NCI-H1092 (cell line): Measurements from ENCODE around the gene TULP1.
A peak's percentile ranks its signal among the peaks of the same experiment; 100 is the strongest.

Experiments
- DNase-seq: peaks from one replicate; lab custom pipeline; 2025; lab: John Stamatoyannopoulos, UW

Gene TULP1

DNA sequence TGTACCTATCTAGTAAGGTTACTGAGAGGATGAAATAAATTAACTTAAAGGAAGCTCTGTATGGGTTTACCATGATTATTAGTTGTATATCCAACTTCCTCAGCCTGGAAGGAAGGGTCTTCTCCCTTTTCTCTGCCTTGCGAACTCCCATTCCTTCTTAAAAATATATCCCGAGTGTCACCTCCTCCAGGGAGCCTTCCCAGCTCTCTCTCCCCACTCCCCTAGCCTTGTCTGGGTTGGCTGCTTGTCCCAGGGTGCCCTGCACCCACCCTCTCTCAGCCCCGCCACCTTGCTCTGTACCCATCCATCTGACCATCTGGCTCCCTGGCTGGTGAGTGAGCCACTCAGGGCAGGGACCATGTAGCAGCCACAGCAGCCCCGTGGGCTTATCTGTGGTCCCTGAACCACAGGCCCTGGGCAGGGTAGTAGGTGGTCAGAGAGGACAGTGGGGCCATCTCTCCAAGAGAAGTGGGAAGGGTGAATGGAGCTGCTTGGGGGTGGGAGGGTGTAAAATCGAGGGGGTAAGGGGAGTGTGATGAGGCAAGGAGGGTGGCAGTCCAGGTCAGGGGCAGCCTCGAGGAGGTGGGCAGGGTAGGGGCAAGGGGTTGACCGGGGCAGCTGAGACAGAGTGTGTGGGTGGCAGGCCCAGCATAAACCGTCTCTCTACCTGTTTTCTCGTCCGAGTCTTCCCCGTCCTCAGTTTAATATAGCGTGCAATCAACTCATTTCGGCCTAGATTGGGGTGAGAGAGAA lies 28.6 kb downstream of the TULP1 start:
- DNase-seq = no peak

DNA sequence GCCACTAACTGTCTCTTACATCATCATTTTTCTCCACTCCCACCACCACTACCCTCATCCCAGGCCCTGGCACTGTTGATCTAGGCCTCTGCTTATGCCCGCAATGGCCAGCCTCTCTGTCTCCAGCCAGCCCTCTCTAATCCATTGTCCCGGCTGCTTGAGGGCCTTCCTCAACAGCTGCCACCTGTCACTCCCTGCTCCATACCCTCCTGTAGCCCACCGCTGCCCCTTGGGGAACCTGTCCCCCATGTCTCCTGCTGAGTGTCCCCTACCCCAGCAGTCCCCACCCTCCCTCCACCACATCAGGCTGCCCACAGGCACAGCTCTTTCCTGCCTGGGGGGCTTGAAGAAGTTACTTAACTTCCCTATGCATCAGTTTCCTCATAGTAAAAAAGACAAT lies 29.2 kb downstream of the TULP1 start:
- no peak for DNase-seq

DNA sequence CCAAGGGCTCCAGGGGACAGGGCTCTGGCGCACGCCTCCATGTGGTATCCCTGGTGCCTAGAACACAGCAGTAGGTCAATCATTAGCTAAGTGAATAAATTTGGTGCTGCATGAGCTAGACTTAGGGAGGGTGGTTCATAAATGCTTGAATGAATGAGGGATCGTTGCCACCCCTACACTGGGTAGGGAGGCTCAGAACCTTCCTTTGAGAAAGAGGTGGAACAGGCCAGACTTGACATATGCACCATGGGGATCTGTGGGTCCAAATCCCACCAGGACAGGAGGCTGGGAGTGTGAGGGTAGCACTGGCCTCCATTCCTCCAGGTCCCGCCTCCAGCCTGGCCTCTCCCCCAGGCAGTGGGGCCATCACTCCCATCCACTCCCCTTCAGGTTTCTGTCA lies 29.6 kb downstream of the TULP1 start:
- no peak for DNase-seq

DNA sequence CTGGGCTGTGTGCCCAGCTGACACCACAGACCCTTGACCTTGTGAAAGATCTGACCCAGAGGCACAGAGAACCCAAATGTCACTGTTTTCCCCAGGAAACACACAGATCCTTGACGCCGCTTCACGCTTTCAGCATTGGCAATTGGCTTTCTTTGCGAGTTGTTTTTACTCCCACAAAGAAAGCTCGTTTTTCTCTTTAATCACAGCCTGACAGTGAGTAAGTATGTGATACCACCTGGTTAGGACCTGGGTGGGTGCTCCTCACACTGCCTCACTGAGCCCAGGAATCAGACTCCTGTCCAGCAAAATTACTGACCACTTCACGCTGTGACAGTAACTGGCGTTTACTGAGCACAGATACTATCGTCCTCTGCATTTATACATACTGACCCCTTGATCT lies 31.5 kb downstream of the TULP1 start:
- no peak for DNase-seq

DNA sequence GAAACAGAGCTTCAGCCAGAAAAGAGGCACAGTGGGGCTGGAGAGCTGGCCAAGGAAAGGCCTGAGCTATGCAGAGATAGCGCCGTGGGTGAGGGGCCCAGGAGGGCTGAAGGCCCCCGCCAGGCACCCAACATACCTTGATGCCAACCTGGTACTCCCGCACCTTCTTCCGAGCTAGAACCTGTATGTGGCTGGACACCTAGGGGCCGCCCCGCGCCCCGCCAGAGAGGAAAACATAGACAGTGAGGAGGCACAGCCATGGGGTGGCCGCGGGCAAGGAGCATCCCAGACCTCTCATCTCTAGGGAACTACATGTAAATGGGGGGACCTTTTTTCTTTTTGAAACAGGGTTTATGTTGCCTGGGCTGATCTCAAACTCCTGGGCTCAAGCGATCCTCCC lies 32.5 kb downstream of the TULP1 start:
- no peak for DNase-seq

DNA sequence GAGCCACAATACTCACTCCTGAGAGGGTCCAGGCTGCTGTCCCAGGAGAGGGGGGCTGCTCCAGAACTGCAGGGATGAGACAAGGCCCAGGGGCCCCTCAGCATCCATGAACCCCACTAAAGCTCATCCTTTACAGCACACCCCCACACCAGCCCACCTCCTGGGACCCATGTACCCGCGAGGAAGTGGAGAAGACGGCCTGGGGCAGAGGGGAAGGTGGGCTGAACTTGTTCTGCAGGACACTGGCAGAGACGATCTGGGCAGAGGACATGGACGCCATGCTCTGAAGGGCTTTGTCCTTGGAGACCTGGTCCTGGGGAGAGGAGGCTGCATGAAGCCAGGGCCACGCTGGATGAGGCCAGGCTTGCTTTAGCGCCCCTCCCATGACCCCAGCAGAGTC lies 34.4 kb downstream of the TULP1 start:
- no peak for DNase-seq

DNA sequence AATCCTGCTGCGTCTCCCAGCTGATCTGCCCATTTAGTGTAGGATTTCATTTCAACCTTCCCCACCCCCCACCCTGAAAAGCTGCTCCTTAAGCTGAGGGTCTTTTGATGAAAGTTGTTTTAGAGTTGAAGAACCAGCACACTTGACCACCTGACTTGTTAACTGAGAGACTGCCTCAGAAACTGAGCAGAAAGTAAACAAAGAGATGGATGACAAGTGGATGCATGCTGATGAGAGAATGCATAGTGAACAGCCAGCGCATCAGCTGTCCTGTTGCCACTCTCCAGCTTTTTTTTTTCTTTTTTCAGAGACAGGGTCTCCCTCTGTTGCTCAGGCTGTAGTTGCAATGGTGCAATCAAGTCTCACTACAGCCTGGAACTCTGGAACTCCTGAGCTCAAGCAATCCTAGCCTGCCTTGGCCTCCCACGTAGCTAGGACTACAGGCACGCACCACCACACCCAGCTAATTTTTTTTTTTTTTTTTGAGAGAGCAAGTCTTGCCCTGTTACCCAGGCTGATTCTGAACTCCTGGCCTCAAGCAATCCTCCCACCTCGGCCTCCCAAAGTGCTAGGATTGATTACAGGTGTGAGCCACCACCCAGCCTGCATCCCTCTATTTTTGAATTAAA lies 35.0 kb downstream of the TULP1 start:
- no peak for DNase-seq

DNA sequence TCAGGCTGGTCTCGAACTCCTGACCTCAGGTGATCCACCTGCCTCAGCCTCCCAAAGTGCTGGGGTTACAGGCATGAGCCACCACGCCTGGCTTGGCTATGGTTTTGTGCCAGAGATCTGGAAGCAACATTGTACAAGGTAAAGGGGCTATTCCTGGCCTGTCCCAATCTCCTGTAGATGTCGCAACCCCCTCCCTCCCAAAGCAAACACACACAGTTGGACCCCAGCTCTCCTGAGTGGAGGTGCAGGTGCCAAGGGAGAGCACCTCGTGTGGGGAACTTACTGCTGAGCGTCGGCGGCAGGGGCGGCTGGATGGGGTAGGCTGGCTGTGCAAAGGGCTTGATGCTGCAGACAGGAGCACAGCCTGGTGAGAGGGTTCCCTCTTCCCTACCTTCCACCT lies 35.7 kb downstream of the TULP1 start:
- DNase-seq = no peak

DNA sequence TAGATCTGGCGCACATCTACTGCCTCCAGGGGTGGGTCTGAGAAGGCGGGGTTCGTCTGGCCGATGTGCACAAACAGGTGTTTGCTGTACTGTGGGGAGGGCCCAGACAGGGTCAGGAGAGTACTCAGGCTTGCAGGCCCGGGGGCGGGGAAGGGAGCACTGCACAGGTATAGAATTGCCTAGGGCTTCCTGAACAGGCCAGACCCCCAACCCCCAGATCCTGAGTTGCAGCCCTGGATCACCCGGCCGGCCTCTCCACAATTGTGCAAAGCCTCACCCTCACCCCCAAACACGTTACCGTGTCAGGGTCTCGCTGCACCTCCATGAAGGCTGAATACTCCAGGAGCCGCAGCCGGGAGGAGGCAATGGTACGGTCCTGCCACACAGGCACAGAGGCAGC lies 36.7 kb downstream of the TULP1 start:
- no peak for DNase-seq

DNA sequence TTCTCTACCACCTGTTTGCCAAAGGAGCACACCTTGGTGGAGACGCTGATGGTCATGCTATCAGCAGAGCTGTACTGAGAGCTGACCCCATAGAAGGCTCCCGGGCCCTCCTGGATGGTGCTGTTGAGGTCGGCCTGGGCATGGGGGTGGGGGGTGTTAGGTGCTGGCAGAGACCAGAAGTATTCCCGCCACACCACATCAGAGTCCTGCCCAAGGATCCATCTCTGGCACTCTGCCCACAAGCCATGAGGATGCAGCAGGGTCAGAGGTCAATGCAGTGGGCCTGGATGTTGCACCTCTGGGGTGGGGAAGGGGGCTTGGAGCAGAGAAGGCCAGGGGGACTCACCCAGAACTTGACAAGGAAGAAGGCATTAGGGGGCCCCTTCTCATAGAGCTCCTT lies 37.1 kb downstream of the TULP1 start:
- DNase-seq = no peak

DNA sequence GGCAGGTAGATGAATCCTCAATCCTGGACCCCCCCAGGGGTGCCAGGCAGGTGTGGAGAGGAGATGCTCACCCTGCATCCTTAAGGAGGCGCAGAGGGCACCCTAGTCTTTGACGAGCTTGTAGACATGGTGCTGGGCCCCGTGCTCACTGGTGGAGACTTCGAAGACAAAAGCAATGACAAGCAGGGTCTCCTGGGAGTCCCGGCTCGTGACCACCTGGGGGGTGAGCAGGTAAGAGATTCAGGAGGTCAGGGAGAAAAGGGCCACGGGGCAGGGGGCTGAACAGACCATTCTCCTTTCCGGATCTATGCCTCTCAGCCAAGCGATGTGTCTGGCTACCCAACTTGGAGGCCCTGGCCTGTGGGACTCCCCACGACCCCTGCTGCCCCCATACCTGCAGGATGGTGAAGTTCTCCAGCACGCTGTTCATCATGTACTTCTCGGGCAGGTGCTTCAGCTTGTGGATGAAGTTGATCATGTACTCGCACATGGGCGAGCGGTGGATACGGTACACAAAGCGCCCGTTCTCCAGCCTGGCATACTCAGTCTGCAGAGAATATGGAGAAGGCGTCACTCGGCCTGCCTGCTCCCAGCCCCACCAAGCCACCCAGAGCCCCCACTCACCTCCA lies 37.6 kb downstream of the TULP1 start:
- DNase-seq = no peak

DNA sequence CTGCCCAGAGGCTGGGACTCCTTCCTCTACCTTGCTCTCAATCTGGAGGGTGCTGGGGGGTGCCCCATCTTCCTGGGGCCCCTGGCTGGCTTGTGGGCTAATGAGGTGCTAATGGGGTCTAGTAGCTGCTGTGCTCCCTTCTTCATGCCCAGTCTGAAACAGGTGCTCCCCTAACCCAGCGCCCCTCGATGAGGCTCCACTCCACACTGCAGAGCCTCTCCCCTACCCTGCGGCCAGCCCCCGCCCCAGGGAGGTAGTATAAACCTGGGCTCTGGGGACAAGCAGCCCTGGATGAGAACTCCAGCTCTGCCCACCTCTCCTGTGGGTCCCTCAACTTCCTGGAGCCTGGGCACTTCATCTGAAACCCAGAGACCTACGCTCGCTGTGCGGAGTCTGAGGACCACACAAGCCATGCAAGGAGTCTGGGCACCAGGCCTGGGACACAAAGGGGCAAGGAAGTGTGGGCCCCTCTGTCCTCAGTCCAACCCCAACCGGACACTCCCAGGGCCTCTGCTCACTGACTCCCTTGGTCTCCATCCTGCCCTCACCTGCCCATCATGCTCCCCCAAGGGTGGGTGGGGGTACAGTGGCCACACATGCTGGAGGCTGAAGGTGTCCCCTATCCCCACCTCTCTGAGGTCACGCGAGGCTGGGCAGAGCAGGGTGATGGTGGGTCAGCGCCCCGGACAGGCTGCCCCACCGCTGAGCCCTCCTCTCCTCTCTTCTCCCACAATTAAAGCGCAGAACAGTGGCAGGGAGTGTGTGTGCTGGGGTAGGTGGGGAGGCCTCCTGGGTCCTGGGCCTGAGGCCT lies 38.4 kb downstream of the TULP1 start:
- no peak for DNase-seq

DNA sequence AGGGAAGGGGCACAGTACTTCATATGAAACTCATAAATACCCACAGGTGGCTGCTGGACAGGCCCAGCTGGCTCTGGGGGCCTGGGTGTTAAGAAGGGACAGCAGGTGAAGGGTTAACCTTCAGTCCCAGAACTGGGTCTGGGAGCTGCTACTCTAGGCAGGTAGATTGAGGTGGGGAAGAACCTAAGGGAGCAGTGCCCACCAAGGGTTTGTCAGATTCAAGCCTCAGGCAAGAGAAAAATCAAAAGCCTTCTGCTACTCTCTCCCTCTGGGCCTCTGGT lies 38.9 kb downstream of the TULP1 start:
- DNase-seq = no peak

DNA sequence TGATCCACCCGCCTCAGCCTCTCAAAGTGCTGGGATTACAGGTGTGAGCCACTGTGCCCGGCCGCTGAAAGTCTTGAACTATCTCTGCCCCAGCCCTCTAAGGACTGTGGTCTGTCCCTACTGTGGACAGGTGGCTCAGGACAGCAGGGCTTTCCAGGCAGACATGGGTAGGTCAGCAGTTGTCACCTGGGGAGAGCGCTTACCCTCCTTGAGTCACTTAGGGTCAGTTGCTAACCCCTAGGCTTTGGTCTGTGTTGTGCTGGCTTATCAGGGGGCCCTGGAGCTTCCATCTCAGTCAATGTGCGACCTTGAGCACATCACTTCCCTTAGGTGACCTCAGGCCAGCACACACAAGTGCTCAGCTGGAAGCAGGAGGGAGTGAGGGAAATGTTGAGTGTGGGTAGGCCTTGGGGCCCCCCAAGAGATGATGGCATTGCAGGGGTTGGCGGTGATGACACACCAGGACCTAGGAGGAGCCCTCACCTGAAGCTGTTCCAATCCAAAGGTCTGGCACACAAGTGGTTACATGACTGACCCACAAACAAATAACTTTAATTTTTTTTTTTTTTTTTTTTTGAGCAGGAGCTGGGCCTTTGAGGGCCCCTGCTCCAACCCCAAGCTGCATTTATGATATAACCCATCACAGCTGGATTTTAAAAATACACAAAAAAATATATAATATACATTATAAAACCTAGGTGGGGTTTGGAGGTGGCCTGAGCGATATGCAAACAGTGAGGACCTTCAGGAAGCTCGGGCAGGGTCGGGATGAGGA lies 39.4 kb downstream of the TULP1 start:
- no peak for DNase-seq

DNA sequence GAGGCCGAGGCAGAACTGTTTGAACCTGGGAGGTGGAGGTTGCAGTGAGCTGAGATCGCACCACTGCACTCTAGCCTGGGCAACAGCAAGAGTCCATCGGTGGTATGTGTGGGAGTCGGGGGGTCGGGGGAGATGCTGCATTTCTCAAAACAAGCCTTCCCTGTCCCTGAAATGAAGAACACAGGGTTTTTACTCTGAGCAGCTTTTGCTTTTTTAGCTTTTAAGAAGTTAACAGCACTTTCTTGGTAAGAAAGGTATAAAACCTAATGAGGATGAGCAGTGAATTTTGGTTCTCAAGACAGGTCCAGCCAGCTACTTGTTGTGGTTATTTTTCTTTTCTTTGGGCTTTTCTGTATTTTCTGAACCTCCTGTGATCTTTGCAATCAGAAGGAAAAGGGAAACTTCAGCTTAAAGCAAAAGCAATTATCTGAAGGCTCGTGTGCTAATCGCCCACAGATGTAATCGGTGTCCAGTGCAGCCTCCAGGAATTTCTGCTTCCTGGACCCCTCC lies 40.8 kb downstream of the TULP1 start:
- DNase-seq = no peak

DNA sequence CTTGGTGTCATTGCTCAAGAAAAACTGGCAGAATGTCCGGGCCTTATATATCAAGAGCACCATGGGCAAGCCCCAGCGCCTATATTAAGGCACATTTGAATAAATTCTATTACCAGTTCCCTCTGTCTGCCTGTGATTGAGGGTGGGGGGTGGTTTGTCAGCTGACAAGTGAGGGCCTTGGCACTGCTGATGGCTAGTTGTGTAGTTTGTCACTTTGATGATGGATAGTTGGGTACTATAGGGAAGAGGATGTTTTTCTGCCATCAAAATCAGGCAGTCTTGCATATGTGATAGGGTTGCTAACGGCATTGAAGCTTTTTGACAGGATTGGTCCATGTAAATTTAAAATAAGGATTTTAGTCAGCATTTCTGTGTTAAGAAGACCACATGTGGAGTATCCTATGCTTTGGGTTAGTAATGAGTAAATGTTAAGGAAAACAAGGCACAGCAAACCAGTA lies 42.0 kb downstream of the TULP1 start:
- DNase-seq = no peak

DNA sequence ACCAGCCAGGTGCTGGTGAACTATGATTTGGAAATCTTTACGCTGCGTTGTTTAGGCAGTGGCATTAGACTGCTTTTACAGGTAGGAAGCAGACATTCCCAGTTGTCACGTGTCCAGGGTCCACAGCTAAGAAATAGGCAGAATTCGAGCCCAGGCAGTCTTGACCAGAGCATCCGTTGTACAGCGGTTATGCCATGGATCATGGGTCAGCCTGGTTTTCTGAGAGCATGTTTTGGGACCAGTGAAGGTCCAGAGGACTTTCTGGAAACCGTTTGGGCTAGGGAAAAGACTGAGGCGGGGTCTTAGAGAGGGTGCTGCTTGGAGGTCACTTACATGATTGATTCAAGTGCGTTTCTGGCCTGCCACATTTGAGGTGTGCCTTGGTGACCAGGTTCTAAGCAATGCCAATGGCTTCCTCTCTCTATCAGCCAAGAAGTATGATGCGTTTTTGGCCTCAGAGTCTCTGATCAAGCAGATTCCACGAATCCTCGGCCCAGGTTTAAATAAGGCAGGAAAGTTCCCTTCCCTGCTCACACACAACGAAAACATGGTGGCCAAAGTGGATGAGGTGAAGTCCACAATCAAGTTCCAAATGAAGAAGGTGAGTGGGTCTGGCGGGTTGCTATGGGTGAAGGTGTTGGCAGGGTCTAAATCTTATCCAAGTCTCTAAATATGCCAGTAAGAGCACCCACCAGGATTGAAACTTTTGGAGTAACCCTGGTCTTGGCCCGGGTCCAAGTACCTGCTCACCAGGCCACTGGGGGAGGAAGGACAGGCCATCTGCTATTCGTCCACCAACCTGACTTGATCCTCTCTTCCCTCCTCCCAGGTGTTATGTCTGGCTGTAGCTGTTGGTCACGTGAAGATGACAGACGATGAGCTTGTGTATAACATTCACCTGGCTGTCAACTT lies 42.7 kb downstream of the TULP1 start:
- no peak for DNase-seq

DNA sequence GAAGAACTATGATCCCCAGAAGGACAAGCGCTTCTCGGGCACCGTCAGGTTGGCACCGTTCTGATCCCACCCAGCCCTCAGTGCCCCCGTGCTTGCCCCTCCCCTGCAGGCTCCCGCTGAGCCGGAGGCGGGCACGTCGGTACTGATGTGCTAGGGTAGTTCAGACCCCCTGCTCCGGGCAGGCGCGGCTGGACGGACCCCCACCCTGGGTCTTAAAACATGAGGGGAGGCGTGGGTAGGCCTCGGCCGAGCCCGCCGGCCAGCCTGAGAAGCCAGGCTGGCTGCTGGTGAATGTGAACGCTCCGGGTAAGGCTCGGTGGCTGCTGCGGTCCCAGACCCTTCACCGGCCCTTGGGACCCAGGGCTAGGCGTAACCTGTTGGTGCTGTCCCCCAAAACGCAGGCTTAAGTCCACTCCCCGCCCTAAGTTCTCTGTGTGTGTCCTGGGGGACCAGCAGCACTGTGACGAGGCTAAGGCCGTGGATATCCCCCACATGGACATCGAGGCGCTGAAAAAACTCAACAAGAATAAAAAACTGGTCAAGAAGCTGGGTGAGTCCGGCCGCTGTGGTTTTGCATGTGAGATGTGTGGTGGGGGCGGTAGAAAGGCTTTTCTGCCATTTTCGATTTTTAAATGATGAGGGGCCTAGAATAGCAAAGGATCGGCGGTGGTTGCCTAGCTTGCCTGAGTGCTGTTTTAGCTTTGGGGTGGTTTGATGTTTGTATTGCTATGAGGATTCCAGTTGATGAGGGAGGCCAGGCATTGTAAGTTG lies 43.5 kb downstream of the TULP1 start:
- no peak for DNase-seq

DNA sequence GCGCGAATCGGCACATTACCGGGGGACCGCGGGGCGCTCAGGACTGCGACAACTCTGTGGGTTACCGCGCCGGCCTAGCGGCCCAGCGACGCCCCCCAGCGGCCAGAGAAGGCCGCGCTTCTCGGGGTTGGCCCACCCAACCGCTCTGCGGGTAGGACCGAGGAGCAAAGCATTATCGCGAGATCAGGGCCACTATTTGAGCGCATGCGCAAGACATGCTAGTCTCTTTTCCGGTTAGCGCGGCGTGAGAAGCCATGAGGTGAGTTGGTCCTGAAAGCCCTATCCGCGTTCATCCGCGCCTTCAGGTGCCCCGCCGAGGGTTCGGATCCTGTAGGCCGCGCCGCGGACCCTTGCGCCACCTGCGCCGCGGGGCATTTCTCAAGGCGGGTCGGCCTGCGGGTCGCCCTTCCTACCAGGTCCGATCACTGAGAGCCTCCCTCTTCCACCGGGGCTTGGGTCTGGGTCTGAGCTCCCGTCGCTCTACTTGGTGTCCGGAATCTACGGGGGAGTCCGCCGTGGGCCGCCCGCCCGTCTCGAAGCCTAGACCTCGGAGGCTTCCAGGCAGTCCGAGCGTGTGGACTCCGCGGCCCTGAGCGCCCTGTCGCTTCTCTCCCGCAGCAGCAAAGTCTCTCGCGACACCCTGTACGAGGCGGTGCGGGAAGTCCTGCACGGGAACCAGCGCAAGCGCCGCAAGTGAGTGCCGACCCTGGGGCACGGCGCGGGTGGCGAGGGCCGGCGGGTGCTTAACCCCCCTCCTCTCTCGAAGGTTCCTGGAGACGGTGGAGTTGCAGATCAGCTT lies 44.3 kb downstream of the TULP1 start, which contains the start of gene RPL10A:
Gene RPL10A, plus strand, starts transcription at position 221 of the 799 bp plus-strand sequence. Its CDS starts 34 bp downstream, at position 255.
- peak; percentile 94 for DNase-seq
